ENCODE results near the gene NT5DC1.

DNA sequence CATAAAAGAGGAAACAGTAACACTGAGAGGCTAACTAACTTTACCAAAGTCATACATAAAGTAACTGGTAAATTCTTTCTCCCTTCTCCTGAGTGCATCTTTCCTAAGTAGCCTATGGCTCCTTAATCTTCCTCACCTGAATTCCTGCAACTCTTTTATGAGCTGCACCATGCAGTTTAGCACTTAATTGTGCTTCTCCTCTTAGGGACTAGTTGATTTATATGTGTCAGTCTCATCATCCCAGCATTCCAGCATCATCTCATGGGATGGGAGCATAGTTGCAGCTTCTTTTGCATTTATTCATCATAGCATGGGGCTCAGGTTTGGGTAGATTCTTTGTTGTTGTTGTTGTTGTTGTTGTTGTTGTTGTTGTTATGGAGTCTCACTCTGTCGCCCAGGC lies 182.5 kb downstream of the NT5DC1 start:
- TF ChIP-seq CTCF (conservative IDR thresholded peaks at IDR 0.05; ENCODE audit: low read length) (no peak), EZH2phosphoT487 (IDR thresholded peaks at IDR 0.05; ENCODE audit: borderline replicate concordance, low read depth, low read length) (no peak)
